ENCODE measurements around the gene ZFAND2A. TPM values are rescaled to one million over a fixed set of nuclear protein-coding genes. Genes with fewer than 3 reads are reported as not detected.
"Not testable (repeated sequence)": the region's sequence is repeated elsewhere in the genome, so short reads cannot be mapped to it uniquely, and the experiment has no call there.

The ZFAND2A gene, protein sequence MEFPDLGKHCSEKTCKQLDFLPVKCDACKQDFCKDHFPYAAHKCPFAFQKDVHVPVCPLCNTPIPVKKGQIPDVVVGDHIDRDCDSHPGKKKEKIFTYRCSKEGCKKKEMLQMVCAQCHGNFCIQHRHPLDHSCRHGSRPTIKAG
- 6.5 and 14.1 TPM in 2 replicates for total RNA-seq

DNA sequence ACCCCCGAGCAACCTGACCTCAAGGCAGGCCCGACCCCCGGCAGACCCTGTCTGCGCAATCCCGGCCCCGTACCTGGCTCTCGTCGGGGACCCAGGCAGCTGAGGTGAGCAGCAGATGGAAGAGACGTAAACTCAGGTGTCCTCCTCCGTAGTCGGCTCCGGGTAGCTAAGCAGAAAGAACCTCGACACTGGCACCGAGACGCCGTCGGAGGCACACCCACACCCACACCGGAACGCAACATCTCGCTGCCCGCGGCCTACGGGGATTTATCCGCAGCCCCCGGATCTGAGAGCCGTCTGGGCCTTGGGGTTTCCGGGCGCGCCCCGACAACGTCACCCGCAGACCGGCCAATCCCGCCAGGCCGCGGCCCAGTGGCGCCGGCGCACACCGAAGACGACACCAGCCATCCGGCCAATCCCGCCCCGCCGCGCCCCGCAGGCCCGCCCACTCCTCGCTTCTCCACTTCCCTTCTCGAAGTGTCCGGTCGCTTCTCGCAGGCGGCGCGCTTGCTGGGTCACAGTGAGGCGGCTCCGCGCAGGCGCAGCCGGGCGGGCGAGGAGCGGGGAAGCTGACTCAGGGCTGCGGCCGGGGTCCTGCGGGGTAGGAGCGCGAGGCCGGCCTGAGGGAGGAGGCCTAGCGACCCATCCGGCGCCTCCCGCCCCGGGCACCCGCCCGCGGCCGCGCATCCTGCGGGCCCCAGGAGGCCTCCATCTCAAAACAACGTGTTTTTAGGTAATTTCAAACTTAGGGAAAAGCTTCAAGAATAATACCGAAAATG lies at the start of gene ZFAND2A:
TSS of gene ZFAND2A (minus strand) at position 306 of the 779 bp plus-strand sequence. CDS start 1,984 bp downstream, outside the sequence.
- DNase-seq (ENCODE audit: low read depth in 2 of 2): peak; percentile 98 to 99

GRCh38 chr7:1209097-1209496 lies 49.1 kb upstream of the ZFAND2A start:
- DNase-seq (ENCODE audit: low read depth in 2 of 2): no peak

DNA sequence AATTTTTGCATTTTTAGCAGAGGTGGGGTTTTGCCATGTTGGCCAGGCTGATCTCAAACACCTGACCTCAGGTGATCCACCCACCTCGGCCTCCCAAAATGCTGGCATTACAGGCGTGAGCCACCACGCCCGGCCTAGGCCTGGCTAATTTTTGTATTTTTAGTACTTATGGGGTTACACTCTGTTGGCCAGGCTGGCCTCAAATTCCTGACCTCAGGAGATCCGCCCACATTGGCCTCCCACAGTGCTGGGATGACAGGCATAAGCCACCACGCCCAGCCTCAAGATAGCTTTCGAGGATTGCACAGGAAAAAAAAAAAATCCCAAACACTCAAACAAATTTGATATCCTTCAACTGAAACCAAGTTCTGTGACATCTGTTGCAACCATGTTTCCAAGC lies 45.7 kb upstream of the ZFAND2A start:
- not testable (repeated sequence) for DNase-seq (ENCODE audit: low read depth in 2 of 2)

GRCh38 chr7:1204460-1205140 lies 44.6 kb upstream of the ZFAND2A start:
- no peak for DNase-seq (ENCODE audit: low read depth in 2 of 2)

DNA sequence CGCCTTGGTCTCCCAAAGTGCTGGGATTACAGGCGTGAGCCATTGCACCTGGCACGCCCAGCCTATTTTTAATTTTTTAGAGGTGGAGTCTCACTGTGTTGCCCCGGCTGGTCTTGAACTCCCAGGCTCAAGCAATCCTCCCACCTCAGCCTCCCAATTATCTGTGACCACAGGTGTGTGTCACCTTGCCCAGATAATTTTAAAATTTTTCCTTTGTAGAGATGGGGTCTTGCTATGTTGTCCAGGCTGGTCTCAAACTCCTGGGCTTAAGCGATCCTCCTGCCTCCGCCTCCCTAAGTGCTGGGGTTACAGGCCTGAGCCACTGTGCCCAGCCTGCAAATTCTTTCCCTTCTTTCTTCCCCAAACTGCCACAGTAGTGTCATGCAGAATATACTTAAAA lies 42.9 kb upstream of the ZFAND2A start:
- DNase-seq (ENCODE audit: low read depth in 2 of 2): not testable (repeated sequence)

GRCh38 chr7:1201916-1202315 lies 41.9 kb upstream of the ZFAND2A start:
- DNase-seq (ENCODE audit: low read depth in 2 of 2): no peak

- DNase-seq (ENCODE audit: low read depth in 2 of 2): no peak
Observed at GRCh38 chr7:1200045-1200444, 40.0 kb upstream of the ZFAND2A start.

- DNase-seq (ENCODE audit: low read depth in 2 of 2): no peak
Observed at GRCh38 chr7:1197997-1198625, 38.1 kb upstream of the ZFAND2A start.

DNA sequence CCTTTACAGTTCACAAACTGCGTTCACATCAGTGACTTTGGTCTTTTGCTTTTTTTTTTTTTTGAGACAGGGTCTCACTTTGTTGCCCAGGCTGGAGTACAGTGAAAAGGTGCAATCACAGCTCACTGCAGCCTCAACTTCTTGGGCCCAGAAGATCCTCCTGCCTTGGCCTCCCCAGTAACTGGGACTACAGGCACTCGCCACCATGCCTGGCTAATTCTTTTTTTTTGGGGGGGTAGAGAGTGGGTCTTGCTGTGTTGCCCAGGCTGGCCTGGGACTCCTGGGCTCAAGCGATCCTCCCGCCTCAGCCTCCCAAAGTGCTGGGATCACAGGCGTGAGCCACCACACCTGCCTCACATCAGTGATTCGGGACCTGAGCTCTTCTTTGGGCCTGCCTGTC lies 37.0 kb upstream of the ZFAND2A start:
- DNase-seq (ENCODE audit: low read depth in 2 of 2): no peak

DNA sequence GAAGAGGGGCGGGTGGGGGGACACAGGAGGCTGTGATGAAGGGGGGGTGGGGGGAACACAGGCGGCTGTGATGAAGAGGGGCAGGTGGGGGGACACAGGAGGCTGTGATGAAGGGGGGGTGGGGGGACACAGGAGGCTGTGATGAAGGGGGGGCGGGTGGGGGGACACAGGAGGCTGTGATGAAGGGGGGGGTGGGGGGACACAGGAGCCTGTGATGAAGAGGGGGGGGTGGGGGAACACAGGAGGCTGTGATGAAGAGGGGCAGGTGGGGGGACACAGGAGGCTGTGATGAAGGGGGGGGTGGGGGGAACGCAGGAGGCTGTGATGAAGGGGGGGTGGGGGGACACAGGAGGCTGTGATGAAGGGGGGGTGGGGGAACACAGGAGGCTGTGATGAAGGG lies 36.4 kb upstream of the ZFAND2A start:
- peak in 1 of 2 donors; percentile 20 for DNase-seq (ENCODE audit: low read depth in 2 of 2)

GRCh38 chr7:1193593-1194424 lies 33.8 kb upstream of the ZFAND2A start:
- DNase-seq (ENCODE audit: low read depth in 2 of 2): peak; percentile 65 to 74

GRCh38 chr7:1192171-1192676 lies 32.2 kb upstream of the ZFAND2A start:
- peak; percentile 83 to 92 for DNase-seq (ENCODE audit: low read depth in 2 of 2)

DNA sequence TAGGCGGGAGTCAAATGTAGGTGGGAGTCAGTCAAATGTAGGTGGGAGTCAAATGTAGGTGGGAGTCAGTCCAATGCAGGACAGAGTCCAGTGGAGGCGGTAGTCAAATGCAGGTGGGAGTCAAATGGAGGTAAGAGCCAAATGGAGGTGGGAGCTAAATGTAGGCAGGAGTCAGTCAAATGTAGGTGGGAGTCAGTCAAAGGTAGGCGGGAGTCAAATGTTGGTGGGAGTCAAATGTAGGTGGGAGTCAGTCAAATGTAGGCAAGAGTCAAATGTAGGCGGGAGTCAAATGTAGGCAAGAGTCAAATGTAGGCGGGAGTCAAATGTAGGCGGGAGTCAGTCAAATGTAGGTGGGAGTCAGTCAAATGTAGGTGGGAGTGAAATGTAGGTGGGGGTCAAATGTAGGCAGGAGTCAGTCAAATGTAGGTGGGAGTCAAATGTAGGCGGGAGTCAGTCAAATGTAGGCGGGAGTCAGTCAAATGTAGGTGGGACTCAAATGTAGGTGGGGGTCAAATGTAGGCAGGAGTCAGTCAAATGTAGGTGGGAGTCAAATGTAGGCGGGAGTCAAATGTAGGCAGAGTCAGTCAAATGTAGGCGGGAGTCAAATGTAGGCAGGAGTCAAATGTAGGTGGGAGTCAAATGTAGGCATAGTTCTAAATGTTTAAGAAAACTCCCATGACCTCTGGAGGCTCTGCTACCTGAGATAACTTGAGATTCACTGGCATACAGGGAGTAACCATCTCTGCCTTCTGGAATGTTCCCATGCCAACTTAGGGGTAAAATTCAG lies 30.2 kb upstream of the ZFAND2A start:
- DNase-seq (ENCODE audit: low read depth in 2 of 2): no peak

GRCh38 chr7:1188720-1189294 lies 28.8 kb upstream of the ZFAND2A start:
- no peak for DNase-seq (ENCODE audit: low read depth in 2 of 2)

DNA sequence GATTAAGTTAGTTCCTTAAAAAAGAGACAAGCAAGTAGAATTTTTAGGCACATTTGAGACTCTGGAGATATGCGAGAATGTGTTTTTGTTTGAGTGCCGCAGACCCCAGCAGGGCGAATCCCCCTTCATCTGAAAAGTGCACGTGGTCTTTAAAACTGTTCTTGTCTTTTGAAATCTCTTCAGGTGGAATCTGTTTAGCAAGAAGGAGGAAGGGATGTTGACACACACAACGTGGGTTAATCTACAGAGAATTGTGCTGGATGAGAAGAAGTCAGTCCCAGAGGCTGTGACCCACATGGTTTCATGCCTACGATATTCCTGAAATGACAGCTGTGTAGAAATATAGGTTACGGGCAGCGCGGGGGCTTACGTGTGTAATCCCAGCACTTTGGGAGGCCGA lies 27.1 kb upstream of the ZFAND2A start:
- no peak for DNase-seq (ENCODE audit: low read depth in 2 of 2)

DNA sequence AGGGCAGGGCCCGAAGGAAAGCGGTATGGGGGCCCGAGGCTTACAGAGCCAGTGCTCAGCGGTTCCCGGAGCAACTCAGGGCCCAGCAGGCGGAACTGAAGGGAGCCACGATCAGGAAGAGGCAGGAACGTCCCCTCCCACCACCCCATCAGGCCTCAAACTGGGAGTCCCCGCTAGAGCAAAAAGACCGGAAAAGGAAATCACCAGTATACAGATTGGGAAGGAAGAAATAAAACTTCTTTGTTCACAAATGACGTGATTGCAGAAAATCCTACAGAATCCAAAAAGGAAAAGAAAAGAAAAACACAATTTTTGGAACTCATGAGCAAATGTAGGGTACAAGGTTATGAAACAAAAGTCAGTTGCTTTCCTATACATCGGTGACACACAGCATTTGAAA lies 21.6 kb upstream of the ZFAND2A start:
- DNase-seq (ENCODE audit: low read depth in 2 of 2): peak; percentile 50 to 63

GRCh38 chr7:1181031-1181430 lies 21.0 kb upstream of the ZFAND2A start:
- no peak for DNase-seq (ENCODE audit: low read depth in 2 of 2)

GRCh38 chr7:1176891-1177373 lies 16.9 kb upstream of the ZFAND2A start:
- DNase-seq (ENCODE audit: low read depth in 2 of 2): peak; percentile 72 to 79

- DNase-seq (ENCODE audit: low read depth in 2 of 2): peak; percentile 78 to 82
Observed at GRCh38 chr7:1175967-1176851, 16.2 kb upstream of the ZFAND2A start.
